Ecto neural progenitor cell (in vitro differentiated cells): ENCODE results near the gene RNU11.
"Not testable (repeated sequence)": the region's sequence is repeated elsewhere in the genome, so short reads cannot be mapped to it uniquely, and the experiment has no call there.

ENCODE experiments used
- DNase-seq: peaks from one replicate; pipeline ENCODE4 v3.0.0-alpha.2; 2018; ENCODE audit warnings: low spot score

RNU11 gene

DNA sequence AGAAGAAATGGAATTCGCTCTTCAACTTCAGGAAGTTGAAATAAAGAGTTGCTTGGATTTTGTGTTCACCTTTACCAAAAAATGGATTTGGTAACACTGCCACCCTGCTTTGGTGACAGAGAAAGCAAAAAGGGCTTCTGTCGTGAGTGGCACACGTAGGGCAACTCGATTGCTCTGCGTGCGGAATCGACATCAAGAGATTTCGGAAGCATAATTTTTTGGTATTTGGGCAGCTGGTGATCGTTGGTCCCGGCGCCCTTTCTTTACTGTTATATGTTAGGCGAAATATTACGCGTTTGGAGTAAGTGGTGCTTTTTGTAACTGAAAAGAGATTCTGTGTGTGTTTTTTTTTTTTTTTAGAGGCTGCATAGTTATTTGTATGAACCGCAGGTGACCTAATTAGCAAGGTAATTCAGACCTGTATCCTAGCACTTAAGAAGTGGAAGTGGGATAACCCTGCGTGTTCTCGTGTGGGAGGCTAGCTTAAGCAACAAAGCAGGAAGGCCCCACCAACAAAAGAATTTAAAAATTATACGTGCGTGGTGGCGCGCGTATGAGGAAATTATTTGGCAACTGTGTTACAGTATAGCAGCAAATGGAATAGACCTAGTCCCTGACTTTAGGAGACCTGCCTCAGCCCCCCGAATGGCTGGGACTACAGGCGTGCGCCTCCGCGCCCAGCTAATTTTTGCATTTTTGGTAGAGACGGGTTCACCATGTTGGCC, at the start of gene RNU11:
TSS of gene RNU11 (plus strand) at position 127 of the 725 bp plus-strand sequence.
- peak; percentile 83 for DNase-seq

DNA sequence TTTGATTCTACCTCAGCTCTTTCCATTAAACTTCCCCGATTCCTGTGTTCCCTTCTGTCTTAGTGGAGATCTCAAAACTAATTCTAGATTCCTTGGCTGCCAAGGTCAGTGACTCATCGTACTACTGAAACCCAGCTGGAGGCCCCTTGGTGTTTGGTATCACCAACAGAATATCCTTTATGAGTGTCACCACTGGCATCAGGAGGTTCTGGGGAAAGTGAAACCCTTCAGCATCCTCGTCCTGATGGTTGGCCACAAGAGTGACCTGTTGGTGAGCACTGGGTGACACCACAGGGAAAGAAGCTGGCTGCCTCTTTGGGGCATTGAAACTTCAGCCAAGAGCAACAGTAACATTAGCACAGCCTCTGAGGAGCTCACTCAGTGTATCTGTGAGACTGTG, 46.7 kb upstream of the RNU11 start:
- no peak for DNase-seq

DNA sequence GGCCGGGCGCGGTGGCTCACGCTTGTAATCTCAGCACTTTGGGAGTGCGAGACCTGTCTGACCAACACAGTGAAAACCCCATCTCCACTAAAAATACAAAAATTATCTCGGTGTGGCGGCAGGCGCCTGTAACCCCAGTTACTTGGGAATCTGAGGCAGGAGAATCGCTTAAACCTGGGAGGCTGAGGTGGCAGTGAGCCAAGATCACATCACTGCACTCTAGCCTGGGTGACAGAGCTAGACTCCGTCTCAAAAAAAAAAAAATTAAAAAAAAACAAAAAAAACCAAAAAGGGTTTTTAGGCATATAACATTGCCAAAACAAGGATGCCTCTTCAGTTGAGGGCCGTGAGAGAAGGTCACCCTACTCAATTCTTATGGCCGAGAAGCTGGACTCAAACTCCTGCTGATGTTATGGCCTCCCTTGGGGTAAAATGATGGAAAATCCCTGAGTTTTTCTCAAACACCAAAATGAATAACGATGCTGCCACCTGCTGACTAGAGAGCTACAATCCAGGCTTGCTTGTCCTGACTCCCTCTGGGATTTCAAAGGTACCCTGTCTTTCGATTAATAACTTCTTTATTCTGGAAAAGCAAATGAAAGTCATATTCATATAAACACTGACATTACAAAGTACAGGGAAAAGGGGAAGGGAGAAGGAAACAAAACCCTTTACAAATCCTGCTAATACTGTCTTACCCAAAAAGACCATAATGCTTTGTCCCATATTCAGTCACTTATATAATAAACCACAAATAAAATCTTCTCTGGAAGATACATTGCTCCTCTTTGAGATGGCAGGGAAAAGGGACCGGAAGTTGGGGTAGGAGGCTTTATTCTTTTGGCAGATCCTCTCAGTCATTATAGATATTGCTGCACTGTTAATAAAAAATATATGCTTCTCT, 45.6 kb upstream of the RNU11 start:
- DNase-seq: no peak

DNA sequence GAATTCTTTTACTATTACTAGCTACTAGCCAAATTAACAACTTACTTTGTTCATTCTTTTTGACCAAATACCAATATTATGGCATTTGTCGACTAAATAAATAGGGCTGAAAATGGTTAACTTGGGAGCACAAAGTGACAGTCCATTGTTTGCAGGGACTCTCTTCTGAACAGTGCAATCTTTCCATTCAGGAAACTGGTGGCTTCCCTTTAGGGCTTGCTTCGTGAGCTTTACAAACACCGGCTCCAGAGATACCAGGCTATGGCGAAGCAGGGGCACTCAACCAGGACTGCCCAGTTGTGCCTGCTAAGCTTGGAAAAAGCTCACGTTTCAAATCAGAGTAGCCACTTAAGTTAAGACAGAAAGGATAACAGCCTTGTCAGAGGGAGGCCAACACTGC, 44.0 kb upstream of the RNU11 start:
- DNase-seq: no peak

DNA sequence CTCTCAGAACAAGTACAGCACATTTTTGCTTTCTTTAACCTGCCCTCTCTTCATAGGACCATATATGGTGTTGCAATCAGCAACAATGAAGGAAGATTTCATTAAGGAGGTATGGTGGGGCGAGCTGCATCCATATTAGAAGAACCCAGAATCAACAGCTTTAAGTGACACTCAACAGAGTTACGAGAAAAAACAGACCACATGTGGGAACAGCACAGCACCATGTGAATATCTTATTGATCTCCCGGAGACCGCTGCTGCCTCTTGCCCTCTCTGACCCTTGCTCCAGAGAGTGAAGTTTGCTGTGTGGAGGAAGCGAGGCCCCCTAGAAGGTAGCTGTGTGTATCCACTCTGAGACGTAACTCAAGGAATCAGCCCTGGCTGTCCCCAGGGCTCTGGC, 43.4 kb upstream of the RNU11 start:
- no peak for DNase-seq

DNA sequence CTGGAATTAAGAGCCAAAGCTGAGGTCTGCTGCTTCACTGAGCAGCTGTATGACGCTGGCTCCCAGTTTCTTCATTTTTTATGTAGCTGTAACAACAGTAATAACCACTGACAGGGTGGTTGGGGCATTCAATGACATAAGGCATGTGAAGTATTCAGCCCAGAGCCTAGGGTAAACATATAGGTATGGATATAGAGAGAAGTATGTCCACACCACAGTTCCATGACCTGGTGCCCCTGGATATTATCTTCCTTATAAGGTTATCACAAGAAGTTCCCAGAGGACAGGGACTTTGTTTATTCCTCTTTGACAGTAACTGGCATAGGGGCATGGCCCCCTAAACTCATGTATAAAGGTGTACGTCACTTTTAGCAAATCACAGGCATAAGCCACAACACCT, 41.6 kb upstream of the RNU11 start:
- DNase-seq: no peak

DNA sequence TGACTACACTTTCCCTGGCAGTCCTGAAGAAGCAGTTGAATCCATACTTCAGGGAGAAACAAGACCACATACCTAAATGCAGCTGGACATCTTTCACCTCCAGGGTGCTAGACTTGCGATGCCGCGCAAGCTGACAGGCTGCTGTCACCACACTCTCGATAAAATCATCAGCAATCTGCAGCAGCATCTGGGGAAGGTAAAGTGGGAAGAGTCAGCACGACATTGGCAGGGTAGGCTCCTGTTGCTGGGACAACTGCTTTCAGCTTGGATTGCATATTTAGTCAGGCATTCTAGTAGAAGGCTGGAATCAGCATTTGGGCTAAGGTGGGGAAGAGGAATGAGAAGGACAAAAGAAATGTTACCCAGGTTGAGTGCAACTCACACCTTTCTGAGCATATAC, 35.2 kb upstream of the RNU11 start:
- no peak for DNase-seq

DNA sequence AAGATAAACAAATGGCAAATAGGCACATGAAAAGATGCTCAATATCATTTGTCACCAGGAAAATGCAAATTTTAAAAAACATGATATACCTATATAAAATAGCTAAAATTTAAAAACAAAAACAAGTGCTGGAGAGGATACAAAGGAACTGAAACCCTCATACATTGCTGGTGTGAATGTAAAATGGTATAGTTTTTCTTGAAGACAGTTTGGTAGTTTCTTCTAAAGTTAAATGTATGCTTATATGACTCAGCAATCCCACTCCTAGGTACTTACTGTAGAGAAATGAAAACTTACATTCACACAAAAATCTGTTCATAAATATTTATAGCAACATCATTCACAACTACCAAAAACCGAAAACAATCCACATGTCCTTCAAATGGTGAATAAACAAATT, 16.7 kb upstream of the RNU11 start:
- DNase-seq: no peak

DNA sequence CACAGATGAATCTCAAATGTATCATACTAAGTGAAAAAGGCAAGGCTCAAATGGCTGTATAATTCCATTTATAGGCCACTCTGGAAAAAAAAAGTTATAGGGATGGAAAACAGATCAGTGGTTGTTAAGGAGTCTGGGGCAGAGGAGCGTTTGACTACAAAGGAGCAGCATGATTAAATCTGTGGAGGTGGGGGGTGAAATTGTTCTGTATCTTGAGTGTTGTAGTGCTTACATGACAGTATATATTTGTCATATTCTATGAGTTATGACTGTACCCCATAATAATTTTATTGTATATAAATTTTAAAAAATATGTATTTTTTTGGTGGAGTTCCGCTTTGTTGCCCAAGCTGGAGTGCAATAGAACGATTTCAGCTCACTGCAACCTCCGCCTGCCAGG, 15.8 kb upstream of the RNU11 start:
- no peak for DNase-seq

DNA sequence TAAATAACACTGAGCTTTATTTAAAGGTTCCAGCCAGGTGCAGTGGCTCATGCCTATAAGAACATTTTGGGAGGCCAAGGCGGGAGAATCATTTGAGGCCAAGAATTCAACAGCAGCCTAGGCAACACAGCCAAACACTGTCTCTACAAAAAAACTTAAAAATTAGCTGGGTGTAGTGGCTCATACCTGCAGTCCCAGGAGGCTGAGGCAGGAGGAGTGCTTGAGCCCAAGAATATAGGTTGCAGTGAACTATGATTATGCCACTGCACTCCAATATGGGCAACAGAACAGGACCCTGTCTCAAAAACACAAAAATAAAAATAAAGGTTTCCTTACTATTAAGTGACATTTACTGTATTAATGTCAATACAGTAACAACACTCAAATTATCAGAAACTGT, 7.6 kb upstream of the RNU11 start:
- no peak for DNase-seq

DNA sequence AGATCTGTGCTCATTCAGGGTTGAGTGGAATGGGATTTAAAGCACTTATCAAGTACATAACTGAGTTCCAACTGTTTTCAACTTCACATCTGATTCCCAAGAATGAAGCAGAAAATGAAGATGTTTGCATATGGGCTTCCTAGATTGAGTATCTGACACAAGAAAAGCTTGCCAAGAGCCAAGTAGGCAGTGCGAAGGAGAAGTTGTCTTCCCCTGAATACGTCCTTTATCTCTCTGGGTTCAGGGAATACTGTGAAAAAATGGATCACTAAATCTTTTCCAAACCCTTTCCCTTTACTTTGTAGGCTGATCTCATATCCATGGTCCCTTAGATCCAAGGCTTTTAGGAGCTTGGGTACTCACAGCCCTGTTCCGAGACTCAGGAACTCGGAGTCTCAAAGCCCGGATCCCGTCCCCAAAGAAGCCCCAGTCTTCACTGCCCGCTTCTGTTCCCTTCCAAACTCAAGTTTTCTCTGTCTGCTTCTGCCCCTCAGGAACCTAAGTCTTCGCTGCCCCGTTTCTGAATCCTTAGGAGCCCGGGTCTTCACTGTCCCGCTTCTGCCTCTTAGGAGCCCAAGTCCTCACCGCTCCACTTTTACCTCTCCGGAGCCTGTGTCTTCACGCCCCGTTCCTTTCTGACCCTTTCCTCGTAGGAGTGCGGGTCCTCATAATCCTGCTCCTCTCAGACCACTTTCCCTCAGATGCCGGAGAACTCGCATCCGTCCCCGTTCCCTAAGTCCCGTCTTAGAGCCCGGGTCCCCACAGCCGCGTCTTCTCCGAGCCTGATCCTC, 6.1 kb upstream of the RNU11 start:
- no peak for DNase-seq

DNA sequence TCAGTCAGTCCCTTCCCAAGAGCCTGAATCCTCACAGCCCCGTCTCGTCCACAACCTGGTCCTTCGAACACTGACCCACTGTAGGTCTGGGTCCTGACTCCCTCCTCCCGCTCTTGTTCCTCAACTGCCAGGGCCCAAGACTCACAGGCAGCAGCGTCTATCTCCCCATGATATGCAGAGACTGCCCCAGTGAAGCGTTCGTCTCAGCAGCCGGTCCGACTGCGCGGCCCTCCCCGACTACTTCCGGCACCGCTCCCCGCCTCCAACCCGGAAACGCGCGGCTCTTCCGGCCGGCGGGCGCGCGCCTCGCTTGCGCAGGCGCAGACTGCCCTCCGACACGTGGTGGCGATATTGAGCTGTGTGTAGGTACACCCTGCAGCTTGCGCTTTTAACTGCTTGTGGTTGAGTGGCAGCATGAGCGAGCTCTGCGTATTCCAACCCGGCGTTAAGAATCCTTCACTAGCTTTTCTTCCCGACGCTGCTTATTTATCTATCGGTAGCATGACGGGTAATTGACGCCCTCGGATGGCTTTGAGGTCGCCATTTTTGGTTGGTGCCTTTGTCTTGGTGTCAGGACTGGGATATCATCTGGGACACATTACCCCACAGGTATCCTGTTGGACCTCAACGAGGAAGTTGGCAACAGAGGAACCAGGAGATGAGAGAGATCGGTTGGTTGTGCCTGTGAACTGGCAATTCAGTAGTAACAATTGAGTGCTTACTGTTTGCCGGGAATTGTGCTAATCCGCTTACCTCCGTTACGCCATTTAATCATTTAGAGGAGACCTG, 5.4 kb upstream of the RNU11 start, which contains the start of gene TAF12:
TSS of gene TAF12 (minus strand) at position 221 of the 789 bp plus-strand sequence. CDS start 20,986 bp downstream, outside the sequence.
- DNase-seq: peak; percentile 96

DNA sequence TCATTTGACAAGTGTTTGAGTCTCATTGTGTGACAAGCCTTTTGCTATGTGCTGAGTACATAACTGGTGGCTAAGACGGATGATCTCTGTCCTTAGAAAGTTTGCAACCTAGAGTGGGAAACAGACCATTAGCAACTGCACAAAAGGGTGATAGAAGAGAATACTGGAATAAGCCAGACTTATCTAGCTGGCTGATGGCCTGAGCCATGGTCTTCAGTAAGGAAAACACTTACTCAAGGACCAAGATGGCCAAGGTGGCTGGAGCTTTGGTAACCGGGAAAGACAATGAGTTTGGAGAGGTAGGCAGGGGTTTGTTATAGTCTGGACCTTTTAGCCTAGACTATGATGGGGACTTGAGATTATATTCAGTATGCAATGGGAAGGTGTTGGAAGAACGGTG, 3.9 kb upstream of the RNU11 start:
- DNase-seq: no peak

DNA sequence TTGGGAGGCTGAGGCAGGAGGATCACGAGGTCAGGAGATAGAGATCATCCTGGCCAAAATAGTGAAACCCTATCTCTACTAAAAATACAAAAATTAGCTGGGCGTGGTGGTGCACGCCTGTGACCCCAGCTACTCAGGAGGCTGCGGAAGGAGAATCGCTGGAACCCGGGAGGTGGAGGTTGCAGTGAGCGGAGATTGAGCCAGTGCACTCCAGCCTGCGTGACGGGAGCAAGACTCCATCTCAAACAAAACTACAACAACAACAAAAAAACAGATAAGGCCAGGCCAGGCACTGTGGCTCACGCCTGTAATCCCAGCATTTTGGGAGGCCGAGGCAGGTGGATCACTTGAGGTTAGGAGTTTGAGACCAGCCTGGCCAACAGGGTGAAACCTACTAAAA, 3.0 kb upstream of the RNU11 start:
- DNase-seq: not testable (repeated sequence)

DNA sequence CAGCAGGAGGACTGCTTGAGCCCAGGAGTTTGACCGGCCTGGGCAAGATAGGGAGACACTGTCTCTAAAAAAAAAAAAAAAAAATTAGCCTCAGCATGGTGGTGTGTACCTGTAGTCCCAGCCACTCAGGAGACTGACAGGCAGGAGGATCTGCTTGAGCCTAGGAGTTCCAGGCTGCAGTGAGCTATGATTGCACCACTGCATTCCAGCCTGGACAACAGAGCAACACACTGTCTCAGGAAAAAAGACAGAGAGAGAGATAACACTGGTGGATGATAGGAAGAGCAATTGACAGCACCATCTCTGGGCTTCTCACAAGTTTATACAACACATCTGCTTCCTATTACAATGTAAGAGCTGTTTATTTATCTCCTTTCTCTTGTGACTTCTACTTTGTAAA, 2.4 kb upstream of the RNU11 start:
- no peak for DNase-seq

DNA sequence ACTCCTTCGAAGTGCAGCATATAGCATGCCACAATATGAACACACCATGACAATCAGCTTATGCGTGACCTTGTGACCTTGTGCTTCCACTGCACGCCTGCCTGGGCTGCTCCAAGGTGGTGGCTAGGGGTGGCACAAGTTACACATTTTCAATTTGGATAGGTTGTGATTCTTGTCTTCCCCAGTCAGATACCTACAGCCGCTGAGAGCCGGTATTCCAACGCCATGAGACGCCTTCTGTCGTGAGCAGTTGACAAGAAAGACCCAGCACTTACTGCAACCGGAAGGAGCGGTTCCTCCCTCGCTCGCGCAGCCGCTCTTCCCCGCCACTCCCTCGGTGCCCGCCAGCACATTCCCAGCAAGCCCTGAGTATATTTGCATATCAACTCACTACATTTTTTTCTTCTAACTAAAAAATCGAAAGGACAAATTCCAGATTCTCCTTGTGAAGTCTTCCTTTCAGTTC, 359 bp upstream of the RNU11 start:
- DNase-seq: peak; percentile 91

DNA sequence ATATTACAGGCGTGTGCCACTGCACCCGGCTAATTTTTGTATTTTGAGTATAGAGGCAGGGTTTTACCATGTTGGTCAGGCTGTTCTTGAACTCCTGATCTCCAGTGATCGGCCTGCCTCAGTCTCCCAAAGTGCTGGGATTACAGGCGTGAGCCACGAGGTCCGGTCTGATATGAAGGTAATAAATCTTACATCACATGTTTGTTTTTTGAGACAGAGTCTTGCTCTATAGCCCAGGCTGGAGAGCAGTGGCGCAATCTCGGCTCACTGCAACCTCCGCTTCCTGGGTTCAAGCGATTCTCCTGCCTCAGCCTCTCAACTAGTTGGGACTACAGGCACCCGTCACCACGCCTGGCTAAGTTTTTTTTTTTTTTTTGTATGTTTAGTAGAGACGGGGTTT, 4.7 kb downstream of the RNU11 start:
- not testable (repeated sequence) for DNase-seq

DNA sequence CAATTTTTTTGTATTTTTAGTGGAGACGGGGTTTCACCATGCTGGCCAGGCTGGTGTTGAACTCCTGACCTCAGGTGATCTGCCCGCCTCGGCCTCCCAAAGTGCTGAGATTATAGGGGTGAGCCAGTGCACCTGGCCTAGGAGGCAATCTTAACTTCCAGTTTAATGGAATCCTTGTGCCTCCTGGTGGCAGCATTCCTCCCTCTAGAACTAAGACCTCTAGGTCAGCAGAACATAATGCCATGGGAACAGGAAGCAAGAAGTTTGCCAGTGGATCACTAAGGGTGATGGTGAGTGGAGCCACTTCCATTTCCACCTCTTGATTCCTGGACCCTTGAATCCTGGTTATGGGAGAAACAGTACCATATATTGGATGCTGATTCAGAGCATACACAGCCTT, 5.5 kb downstream of the RNU11 start:
- DNase-seq: not testable (repeated sequence)

DNA sequence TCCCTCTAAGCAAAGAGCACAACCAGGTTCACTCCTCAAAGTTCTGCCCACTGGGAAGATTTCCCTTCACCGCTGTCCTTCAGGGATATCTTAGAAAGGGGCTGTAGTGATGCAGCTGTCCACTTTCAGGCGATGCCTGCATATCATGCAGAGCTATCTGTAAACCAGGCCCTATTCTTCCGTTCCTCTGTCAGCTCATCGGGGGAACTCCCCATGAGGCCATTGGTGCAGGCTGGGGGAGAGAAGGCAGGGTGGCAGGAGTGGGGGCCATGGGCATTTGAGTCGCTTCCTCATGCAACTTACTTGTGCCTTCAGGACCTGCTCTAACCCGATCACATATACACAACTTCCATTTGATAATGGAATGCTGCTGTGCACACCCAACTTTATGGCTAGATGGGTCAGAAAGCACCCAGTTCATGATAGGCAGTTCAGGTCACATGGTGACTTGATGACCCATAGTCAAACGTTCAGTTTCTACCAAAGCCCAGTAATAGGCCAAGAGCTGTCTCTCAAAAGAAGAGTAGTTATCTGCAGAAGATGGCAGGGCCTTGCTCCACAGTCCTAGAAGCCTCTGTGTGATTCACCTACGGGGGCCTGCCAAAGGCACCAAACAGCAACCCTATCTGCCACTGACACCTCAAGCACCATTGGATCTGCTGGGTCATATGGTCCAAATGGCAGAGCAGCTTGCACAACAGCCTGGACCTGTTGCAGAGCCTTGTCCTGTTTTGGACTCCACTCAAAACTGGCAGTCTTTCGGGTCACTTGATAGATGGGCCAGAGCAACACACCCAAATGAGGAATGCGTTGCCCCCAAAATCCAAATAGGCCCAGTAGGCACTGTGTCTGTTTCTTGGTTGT, 7.3 kb downstream of the RNU11 start:
- not testable (repeated sequence) for DNase-seq

DNA sequence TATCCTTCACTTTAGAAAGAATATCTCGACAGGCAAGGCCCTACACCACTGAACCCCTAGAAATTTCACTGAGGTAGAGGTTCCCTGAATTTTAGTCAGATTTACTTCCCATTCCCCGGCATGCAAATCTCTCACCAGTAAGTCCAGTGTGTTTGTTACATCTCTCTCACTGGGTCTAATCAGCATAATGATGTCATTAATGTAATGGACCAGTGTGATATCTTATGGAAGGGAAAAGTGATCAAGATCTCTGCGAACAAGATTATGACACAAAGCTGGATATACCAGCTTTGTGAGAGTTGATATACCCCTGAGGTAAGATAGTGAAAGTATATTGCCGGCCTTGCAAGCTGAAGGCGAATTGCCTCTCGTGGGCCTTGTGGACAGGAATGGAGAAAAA, 7.9 kb downstream of the RNU11 start:
- DNase-seq: no peak
